NCI-H1436 treated with DMSO at 0.1 percent for 48 hours (cell line): ENCODE measurements around the gene ZNF516.

Experiments
- DNase-seq: peaks from one replicate; lab custom pipeline; 2025; lab: John Stamatoyannopoulos, UW

Gene ZNF516

GRCh38 chr18:76437910-76438309 is 57.1 kb downstream of the ZNF516 start:
- DNase-seq, result no peak

DNA sequence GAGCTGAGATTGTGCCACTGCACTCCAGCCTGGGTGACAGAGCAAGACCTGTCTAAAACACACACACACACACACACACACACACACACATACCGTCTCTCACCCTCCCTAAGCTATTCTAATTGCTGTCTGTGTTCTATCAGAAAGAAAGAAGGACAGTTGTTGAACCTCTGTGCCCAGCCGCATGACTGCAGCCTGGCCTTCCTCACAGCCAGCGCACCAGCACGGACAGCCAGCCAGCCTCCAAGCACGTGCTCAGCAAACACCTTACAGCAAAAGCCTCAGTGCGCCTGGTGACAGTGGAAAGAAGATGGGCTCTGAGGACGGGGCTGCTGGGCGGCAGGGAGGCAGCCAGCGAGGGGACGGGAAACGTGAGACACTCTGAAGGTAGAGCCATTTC is 58.0 kb downstream of the ZNF516 start:
- DNase-seq, result no peak

DNA sequence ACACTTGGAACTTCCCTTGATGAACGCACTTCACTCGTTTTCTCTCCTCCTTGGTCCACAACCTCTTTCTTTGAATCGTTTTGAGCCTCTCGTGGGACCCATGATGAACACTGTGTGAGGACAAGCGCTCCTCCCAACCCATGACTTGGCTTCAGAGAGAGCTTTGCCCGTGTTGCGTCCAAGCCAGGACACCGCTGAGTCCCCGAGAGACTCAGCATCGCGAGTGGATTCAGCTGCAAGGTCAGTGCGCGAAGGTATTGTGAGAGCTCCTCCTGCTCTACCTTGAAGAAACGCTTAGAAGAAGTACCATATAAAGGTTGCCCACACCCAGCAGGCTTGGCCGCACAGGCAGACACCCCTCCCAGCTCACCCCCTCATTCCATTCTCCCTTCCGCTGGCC is 58.7 kb downstream of the ZNF516 start:
- DNase-seq, result no peak

DNA sequence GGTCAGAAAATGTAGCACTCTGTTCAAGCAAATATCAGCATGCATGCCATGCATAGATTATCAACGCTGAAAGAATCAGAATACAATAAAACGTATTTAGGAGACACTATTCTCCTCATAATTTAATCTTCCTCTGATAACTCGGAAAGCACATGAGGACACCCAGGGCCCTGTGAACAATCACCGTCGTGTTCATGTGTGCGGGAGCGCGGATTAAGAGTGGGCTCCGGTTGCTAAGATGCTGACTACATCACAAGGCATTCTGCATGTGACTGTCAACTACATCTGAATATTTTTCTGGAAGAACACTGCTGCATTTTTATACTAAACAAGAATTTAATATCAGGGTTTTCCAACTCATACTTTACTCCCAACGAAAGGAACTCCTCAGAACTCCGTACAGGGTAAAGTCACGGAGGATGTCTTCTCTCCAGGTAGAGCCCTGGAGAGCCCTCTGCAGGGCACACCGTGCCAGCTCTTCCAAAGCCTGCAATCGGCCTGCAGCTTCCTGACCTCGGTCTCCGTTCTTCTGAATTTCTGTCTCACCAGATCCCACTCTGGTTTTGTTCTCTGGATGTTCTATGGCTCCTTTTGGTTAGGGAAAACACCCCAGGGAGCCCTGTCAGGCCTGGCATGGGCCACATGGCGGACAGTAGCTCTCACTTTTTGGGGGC is 59.6 kb downstream of the ZNF516 start:
- DNase-seq, result no peak

- no peak for DNase-seq
These were observed 60.6 kb downstream of the ZNF516 start for GRCh38 chr18:76434452-76434851.

DNA sequence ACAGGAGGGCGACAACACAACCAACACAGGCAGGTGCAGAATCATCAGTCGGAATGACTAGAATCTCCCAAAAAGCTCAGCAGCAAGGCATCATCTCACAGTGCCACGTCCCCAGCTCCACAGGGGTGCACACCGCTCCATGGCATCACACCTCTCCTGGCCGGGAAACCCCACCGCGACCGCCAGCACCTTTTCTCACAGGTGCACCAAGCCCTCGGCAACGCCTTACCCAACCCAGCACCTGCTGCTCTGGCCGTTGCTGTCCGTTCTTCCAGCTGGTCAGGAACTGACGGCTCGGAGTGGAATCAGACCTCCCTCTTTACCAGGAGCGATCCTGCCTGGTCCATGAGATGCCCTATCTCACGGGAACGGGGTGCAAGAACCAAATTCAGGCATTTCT is 61.3 kb downstream of the ZNF516 start:
- no peak for DNase-seq

DNA sequence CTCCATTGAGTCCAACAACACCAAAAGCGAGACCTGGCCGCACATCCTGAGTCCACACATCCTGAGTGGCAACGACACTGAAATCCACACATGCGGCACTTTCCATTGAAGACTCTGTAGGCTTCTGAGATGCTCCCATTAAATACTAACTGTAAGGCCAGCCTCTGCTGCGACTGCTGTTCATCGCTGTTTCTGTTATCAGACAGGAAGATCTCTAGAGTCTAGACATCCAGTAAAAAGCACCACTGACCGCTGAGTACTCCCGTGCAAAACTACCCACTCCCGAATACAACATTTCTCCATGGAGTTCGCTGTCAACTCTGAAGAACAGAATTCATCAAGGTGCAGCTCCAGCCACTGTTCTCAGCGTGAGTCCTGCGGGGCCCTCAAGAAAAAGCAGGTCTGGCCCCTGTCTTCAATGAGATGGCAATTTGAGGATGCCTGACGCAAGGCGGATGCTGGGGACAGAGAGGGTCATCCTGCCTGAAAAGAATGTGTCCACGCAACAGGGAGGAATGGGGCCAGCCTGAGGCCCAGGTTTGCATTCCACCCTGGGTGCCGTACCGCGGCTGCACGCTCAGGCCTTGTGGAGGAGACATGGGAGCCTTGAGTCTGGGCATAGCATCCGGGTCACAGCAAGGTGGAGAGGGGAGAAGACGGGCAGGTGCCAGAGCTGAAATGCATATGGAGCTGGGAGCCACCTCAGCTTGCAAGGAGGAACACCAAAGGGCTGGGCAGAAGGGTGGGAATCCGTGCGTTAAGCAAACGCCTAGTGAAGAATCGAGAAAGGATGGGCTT is 61.9 kb downstream of the ZNF516 start:
- no peak for DNase-seq

DNA sequence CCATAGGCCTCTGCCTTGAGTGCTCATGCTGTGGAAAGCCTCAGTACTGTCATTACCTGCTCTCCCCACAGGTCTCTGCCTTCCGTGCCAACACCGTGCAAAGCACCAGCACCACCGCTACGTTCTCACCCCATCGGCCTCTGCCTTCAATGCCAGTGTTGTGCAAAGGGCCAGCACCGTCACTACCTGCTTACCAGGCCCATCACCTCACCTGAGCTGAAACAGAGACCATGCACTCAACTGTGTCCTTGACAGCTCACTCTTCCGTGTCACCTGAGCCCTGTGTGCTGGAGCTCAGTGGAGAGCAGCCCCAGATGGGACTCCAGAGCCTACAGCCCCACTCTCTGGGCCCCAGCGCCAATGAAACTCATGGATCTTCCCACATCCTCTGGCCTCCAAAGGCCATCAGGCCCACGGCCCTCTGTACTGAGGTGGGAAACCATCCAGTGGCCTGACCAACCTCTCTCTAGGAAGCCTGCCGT is 62.7 kb downstream of the ZNF516 start:
- DNase-seq, result no peak

GRCh38 chr18:76431437-76432273 is 63.4 kb downstream of the ZNF516 start:
- DNase-seq, result no peak

DNA sequence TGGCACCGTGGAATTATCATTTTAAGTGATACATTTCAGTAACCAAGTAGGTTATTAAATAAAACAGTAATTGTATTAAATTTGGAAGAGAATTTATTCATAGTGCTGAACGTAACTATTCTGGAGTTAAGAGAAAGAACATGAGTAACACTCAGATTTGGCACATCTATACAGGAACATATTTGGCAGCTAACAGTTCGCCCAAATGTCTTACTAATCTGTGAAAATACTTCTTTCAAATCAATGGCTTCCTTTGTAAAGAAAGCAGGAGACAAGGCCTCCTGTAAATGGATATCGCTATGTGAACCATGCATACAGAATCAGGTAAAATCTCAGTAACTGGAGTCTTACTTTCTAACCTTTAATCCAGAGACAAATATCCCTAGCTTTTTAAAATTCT is 64.4 kb downstream of the ZNF516 start:
- DNase-seq, result no peak

DNA sequence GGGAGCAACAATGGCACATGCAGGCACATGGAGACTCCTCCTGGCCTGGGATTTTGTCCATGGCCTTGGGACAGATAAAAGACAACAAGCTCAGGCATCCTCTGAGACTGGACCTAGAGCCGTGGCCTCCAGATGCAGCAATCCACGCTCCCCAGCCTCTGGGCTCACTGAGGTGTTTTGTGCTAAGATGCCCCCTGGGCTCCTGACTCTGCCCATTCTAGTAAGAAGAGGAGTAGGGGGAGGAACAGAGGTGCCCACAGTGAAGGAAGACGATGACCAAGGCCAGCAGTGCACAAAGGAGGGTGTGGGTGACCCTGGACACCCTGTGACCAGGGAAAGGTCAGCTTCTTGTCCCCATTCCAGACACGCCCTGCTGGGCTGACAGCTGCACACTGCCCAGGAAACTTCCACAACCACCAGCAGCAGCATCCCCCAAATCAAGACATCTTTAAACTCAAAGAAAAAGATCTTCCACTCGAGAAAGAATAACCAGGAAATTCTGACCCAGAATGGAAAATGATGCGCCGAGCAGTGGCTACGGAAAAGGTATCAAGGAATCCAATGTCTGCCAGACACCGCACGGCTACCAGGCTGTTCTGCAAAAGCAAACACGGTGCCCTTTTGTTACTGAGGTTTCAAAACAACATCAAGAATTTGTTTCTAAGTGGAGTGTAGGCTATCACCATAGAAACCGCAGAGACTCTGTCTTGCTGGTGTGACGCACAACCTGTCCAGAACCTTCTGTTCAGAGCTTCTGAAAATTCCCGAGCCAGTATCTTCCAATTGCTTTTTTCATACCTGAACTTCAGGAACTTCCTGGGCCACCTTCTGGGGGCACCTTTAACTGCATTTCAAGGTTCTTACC is 65.5 kb downstream of the ZNF516 start:
- DNase-seq, result no peak

GRCh38 chr18:76428396-76429261 is 66.4 kb downstream of the ZNF516 start:
- no peak for DNase-seq

DNA sequence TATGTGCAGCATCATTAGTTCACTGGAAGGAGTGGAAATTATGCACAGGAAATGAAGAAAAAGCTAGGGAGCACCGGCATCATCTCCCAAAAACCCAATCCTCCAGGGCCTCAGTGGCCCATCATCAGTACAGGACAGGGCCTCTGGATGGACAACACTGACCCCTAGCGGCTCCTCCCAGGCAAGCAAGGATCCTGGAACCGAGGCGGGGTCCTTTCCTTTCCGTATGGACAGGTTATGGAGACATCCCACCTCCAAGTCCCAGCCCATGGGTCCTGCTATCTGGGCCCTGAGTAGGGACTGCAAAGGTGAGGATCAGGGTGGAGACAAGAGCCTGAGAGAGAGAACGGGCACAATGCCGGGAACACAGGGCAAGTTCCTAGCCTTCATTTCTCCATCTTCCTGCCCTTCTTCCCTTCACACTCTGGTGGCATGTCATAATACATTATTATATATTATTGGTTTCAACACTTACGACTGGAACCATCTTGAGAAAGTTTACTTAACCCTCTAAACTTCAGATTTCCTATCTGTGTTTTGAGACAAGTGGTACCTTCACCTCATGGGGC is 68.2 kb downstream of the ZNF516 start:
- no peak for DNase-seq

DNA sequence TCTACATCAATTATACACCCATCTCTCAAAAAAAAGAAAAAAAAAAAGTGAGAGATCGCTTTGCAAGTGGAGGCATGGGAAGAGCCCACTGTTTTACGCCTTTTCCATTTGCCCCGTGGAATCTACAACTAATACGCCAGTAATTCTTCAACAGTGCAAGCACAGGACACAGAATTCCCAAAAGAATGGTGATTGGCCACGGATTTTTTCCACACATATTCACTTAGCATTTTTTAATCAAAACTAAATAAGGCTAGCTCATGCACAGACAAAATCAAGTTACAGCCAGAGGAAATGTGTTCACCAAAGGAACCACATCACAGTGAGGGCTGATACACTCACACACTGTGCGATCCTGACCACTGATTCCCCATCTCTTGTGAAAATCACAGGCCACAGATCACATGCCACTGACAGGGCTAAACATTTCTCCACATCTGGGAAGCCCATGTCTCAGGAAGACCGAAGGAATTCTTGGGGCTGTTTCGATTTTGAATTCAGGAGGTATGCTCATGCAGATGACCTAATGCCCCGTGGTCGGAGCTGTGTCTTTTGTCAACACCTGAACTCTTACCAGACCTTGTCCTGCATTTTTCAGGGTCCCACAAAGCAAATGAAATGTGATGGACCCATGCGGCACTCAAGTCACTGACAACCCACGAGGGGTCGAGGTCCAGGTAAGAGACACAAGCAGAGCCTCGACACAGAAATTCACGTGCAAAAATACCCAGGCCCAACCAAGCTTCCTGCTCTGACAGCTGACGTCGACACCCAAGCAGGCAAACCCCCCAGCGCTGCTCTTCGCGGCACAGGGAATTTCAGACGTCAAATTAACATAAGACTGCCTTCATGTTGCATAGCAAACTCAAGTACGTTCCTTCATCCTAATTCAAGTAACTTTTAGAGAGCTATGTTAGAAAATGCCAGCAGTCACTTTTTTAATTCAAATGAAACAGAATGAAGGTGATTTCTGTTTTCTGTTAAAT is 69.6 kb downstream of the ZNF516 start:
- DNase-seq, result no peak

- no peak for DNase-seq
These were observed 72.2 kb downstream of the ZNF516 start for GRCh38 chr18:76422838-76423237.

- DNase-seq, result no peak
These were observed 72.9 kb downstream of the ZNF516 start for GRCh38 chr18:76422121-76422520.

DNA sequence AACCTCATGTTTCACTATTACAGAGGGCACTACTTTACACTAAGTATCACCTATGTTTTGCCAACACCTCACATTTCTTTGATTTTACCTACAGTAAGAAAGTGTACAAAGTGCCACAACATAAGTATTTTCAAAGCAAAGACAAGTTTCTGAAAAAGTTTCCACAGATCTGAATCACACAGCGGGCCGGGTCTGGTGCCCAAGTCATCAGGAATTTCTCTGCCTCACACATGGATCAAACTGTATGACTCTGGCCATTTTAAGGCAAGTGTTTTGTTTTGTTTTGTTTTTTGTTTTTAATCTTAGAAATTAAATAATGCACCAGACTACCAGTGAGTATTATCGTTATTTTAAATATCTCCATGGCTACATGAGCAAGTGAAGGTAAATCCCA is 73.4 kb downstream of the ZNF516 start:
- DNase-seq, result no peak

DNA sequence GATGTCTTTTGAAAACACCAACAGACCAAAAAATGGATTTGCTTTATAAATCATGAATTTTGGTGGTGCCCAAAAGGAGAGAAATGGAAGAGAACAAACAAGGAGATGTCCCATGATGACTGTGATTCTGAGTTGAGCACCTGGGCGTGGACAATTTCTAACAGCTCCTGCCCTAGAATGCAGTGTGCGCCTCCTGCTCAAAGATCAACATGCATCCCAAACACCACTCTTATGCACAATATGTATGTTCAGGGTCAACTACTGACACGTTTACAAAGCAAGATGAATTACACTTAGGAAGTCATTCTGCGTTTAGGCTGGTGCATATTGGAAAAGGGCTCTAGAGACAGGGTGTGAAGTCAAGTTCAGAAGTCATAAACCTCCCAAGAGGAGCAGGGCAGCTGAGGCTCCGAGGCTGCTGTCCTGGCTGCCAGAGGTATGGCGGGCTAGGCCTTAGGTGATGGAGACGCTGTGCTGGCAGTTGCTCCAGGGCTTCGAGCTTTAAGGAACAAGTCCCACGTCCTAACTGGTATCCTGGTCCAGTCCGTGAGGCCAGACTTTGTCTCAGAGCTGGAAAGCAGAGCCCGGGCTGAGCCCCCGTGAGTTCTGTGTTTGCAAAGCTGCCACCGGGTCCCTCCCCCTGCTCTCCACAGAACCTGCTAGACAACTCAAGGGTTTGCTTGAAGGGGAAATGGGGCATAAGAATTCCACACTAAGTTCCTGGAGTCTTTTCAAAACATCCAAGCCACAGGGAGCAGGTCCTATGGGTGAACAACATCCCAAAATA is 74.0 kb downstream of the ZNF516 start:
- DNase-seq, result no peak
